ENCODE results near the gene HS3ST5. TPM values are rescaled to one million over a fixed set of nuclear protein-coding genes. Genes with fewer than 3 reads are reported as not detected.
A peak's percentile ranks its signal among the peaks of the same experiment; 100 is the strongest.
"Not testable (repeated sequence)": the region's sequence is repeated elsewhere in the genome, so short reads cannot be mapped to it uniquely, and the experiment has no call there.

Gene HS3ST5
- polyA plus RNA-seq, 12 donors = 0.24 to 1.7 (median 1.1) TPM; not detected in 2

DNA sequence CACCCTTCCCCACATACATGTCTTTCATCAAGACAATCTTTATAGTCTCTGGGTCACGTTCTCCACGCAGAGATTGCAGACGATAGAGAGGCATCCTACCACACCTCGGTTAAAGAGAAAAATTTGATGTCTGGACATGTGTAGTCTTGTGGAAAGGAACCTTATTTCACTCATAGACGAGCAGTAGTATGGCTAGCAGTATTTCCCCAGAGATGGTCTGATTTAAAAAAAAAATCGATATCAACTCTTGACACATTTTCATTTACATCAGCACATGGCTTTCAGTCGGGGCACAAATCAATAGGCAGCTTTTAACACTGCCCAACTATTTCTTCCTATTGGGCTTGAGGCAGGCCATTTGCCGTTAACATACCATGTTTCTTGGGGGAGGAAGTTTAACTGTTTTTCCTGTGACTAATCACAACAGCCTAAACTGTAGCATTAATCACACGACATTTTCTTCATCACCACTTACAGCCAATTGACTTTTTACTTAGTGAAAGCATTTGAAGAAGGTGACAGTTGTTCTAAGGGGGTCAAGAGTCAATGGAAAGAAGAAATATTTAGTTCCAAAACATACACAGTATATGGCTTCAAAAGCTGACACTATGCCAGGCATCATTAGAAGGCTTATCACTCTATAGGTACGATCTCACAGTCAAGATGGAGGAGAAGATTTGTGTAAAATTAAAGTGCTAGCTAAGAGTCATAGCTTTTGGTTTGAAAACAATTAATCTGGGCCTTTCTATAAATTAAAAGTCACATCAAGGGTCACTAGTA, 242.4 kb downstream of the HS3ST5 start:
- no peak for DNase-seq

DNA sequence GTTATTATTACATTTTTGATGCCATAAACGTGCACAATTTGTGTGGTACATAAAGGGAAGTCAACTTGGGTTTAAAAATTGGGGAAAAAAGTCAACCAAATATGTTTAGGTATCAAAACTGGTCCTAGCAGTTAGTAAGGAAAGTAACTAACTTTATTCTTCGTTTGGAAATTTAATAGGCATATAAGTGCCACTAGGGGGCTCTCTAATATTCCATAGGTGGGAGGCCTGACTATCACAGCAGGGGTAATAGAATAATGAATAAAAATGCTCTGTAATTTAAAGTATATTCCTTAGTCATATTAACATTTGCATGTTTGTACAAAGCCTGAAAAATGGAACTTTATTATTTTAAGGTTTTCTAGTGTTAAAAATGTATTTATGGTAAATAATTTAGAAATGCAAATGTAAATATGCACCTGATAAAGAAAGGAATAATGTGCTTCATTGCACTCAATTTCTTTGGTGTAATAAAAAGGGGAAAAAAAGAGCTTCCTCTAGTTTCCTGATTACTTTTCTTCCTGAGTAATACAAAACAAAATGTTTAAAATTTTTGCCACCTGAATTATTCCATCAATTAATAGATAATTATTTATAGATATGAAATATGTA, 246.2 kb downstream of the HS3ST5 start:
- peak; percentile 33 for DNase-seq

GRCh38 chr6:114092943-114093342, 249.9 kb downstream of the HS3ST5 start:
- DNase-seq = no peak

GRCh38 chr6:114090626-114091025, 252.2 kb downstream of the HS3ST5 start:
- no peak for DNase-seq

DNA sequence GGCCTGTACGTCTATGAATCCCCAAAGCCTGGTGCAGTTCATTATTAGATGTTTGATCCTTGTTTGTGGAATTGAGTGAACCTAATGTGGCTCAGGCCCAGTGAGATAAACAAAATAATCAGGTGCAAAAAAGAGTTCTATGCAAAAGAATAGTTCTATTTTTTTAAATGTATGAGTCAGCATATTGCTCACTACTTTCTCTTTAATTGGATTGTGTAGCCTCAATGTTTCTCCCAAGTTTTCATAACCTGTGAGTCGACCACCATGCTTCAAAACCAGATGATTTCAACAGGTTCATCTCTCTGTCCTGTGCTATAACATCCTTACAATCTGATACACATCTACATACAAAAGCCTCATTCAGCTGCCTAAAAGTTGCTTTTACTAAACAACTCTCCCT, 255.3 kb downstream of the HS3ST5 start:
- DNase-seq = no peak

GRCh38 chr6:114085211-114085610, 257.6 kb downstream of the HS3ST5 start:
- no peak for DNase-seq

- no peak for DNase-seq
These were observed 258.4 kb downstream of the HS3ST5 start for GRCh38 chr6:114084327-114084890.

DNA sequence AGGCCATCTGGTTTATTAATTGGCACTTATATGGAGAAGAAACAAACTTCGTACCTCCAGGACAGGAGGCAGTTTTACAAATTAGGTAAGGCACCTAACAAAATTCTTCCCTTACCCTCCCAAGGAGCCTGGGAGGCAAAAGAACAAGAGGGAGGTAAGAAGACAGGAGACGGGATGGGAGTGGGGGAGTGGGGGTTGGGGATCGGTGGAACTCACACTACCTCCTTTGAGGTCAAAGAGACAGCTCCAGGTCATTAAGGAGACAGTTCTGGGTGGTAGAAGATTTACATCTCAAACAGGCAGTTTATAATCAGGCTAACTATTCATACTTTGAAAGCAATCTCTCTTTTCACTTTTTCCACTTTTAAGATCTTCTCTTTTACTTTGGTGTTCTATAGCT, 259.6 kb downstream of the HS3ST5 start:
- DNase-seq = no peak

GRCh38 chr6:114081730-114082129, 261.1 kb downstream of the HS3ST5 start:
- no peak for DNase-seq

DNA sequence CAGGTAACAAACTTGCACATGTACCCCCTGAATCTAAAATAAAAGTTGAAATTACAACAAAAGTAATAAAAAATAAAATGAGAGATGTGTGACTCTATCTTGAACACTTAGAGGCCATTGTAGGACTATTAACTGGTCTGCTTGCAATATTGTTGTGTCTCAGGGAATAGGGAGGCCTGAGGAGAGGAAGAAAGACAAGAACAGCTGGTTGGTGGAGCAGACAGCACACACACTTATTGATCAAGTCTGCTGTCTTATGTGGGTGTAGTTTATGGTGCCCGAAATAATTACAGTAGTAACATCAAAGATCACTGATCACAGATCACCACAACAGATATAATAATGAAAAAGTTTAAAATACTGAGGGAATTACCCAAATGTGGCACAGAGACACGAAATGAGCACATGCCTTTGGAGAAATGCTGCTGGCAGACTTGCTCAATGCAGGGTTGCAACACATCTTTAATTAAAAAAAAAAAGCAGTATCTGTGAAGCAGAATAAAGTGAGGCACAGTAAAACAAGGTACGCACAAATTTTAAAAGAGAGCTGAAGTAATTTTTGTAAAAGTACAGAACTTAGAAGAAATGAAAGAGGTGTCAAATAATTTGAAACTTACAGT, 261.8 kb downstream of the HS3ST5 start:
- no peak for DNase-seq

DNA sequence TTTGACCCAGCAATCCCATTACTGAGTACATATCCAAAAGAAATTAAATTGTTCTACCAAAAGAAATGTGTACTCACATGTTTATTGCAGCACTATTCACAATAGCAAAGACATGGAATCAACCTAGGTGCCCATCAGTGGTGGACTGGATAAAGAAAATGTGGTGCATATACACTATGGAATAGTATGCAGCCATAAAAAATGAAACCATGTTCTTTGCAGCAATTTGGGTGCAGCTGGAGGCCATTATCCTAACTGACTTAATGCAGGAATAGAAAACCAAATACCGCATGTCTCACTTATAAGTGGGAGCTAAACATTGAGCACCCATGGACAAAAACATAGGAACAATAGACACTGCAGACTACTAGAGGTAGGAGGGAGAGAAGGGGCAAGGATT, 262.4 kb downstream of the HS3ST5 start:
- not testable (repeated sequence) for DNase-seq

GRCh38 chr6:114075777-114076176, 267.0 kb downstream of the HS3ST5 start:
- no peak for DNase-seq

DNA sequence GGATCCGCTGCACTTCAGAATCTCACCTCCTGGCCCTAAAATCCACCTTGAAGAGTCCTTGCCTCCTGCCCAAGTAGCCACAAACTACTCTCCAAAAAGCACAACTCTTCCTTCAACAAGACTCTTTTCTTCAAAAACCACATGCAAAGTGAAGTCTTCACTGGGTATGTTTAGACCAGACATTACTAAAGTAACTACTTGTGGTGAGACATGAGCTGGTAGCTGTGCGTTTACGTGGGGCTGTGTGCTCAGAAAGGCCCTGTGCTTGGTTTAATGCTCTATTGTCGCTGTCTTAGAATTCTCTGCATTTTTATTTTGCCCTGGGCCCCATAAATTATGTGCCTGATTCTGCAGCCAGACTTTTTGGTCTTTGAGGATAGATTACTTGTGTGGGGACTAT, 267.5 kb downstream of the HS3ST5 start:
- DNase-seq = no peak

- peak; percentile 66 for DNase-seq
These were observed 274.1 kb downstream of the HS3ST5 start for GRCh38 chr6:114068771-114069170.

DNA sequence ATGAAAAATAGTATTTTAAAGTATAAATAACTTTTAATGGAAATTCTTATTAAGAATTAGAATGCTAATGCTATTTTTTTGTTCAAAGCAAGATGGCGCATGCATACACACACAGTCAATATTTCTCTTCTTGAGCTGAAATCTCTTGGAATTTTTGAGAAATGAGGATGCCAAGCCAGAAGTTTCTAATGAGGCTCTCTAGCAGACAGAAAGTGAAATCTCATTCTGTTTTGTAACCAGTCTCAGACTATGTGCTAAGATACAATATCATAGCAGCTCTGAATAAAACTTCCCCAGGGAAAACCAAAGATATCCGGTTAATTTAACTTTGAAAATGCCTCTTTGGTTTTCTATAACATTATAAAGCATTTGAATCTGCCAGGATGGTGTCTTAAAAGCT, 274.7 kb downstream of the HS3ST5 start:
- peak; percentile 66 for DNase-seq

- DNase-seq = no peak
These were observed 278.0 kb downstream of the HS3ST5 start for GRCh38 chr6:114064862-114065261.

GRCh38 chr6:114063956-114064355, 278.9 kb downstream of the HS3ST5 start:
- DNase-seq = no peak

- DNase-seq = no peak
These were observed 280.6 kb downstream of the HS3ST5 start for GRCh38 chr6:114062199-114062598.

GRCh38 chr6:114061741-114062140, 281.1 kb downstream of the HS3ST5 start:
- DNase-seq = no peak

GRCh38 chr6:114061116-114061515, 281.7 kb downstream of the HS3ST5 start:
- no peak for DNase-seq

GRCh38 chr6:114058435-114058834, 284.4 kb downstream of the HS3ST5 start:
- no peak for DNase-seq

DNA sequence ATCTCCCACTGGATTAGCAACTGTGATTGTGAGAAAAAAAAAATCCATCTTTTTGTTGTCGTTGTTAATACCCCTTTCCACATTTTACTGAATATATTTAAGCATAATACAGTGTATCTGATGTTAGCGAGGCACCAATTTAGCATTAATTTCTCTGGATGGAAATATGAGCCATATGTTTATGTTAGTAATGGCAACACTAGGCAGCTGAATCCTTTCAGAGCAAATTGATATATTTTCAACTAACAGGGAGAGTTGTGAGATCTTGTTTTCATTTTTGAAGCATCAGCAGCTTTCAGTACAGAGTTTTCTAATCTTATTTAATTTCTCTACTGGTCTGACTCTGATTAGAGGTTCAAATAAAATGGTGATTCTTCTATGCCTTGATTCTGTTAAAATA, 287.1 kb downstream of the HS3ST5 start:
- DNase-seq = no peak

DNA sequence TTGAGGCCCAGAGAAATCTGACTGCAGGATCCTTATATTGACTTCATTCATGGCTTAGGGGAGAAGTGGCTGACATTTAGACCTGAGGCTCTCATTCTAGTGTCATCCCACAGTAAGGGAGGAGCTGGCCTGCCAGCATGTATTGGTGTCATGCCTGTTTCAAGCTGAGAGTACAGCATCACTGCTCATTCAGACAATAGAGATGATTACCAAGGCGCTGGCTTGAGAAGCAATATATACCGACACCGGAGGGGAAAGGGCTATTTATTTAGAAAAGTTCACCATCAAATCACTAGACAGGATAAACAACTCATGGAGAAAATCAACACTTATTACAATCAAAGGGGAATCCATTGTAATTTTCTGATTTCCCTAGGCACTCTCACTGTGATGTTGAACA, 287.5 kb downstream of the HS3ST5 start:
- no peak for DNase-seq

Measured in muscle of arm (tissue), 12 donors.